OCI-LY1 (cell line): Measurements from ENCODE around the gene ESYT2.

Source experiments
- H2AFZ ChIP-seq: fragments of 200-600 bp; sonication (generic), shearing (Covaris generic); 2 replicates; pipeline ENCODE4 v1.6.0; 2014; ENCODE audit warnings: antibody characterized with exemption, mild to moderate bottlenecking, low read length
- H3F3A ChIP-seq: fragments of 200-600 bp; sonication (generic), shearing (Covaris generic); 2 replicates; pipeline ENCODE4 v1.6.0; 2014; ENCODE audit warnings: mild to moderate bottlenecking, antibody characterized with exemption, low read length, moderate library complexity; ENCODE audit not compliant: insufficient read depth
- H3K27ac ChIP-seq: fragments of 200-600 bp; sonication (generic); 2 replicates; pipeline ENCODE4 v1.5.1; 2014; ENCODE audit warnings: low read length, mixed run types, mild to moderate bottlenecking, low read depth; ENCODE audit not compliant: poor library complexity, severe bottlenecking
- H3K27me3 ChIP-seq: fragments of 200-600 bp; sonication (generic); 2 replicates; pipeline ENCODE4 v1.6.0; 2014; ENCODE audit warnings: antibody characterized with exemption, mild to moderate bottlenecking, low read length, moderate library complexity; ENCODE audit not compliant: insufficient read depth
- H3K36me3 ChIP-seq: fragments of 200-600 bp; sonication (generic); 2 replicates; pipeline ENCODE4 v1.6.1; 2014; ENCODE audit warnings: mild to moderate bottlenecking, antibody characterized with exemption, low read length, moderate library complexity, mixed read lengths; ENCODE audit not compliant: insufficient read depth
- H3K4me1 ChIP-seq: fragments of 200-600 bp; sonication (generic); 2 replicates; pipeline ENCODE4 v1.5.1; 2014; ENCODE audit warnings: mild to moderate bottlenecking, low read length, moderate library complexity; ENCODE audit not compliant: insufficient read depth, severe bottlenecking
- H3K4me2 ChIP-seq: fragments of 200-600 bp; sonication (generic), shearing (Covaris generic); 2 replicates; pipeline ENCODE4 v1.6.1; 2014; ENCODE audit warnings: low read length
- H3K4me3 ChIP-seq: fragments of 200-600 bp; sonication (generic); 2 replicates; pipeline ENCODE4 v1.5.1; 2014; ENCODE audit warnings: low read length, low read depth, mild to moderate bottlenecking, mixed read lengths; ENCODE audit not compliant: poor library complexity, severe bottlenecking
- H3K79me2 ChIP-seq: fragments of 200-600 bp; shearing (Covaris generic); 2 replicates; pipeline ENCODE4 v1.6.1; 2016; ENCODE audit warnings: mixed run types, low read length, mixed read lengths; ENCODE audit not compliant: insufficient read depth
- H3K9ac ChIP-seq: fragments of 200-600 bp; sonication (generic), shearing (Covaris generic); 2 replicates; pipeline ENCODE4 v1.6.1; 2014; ENCODE audit warnings: mild to moderate bottlenecking, low read length, mixed read lengths
- H3K9me2 ChIP-seq: fragments of 200-600 bp; sonication (generic), shearing (Covaris generic); 2 replicates; pipeline ENCODE4 v1.6.1; 2014; ENCODE audit warnings: low read depth, mild to moderate bottlenecking, low read length, mixed read lengths
- H3K9me3 ChIP-seq: fragments of 200-600 bp; shearing (Covaris generic); 2 replicates; pipeline ENCODE4 v1.6.1; 2014; ENCODE audit warnings: low read length, mixed read lengths
- H4K20me1 ChIP-seq: fragments of 200-600 bp; sonication (generic), shearing (Covaris generic); 2 replicates; pipeline ENCODE4 v1.6.0; 2016; ENCODE audit warnings: mild to moderate bottlenecking, low read length; ENCODE audit not compliant: insufficient read depth
- EZH2 ChIP-seq: fragments of 200-600 bp; sonication (generic), shearing (Covaris generic); IDR thresholded peaks from 2 replicates; pipeline ENCODE4 v1.8.0; 2017; ENCODE audit warnings: borderline replicate concordance, mixed run types, mild to moderate bottlenecking, antibody characterized with exemption, low read length, moderate library complexity, mixed read lengths
- TF ChIP-seq, protein P1 (sequence below): fragments of 200-600 bp; sonication (generic), shearing (Covaris generic); IDR thresholded peaks from 2 replicates; pipeline ENCODE4 v1.5.1; 2017; ENCODE audit warnings: mild to moderate bottlenecking, antibody characterized with exemption, low read length, moderate library complexity, mixed read lengths

Gene ESYT2

GRCh38 chr7:158771213-158771834, 58.0 kb downstream of the ESYT2 start:
- Histone ChIP-seq H3K27me3 (no peaks in the 10 kb centered on the region), H2AFZ (no peak overlapping the region), H3K9me3 (no peaks in the 10 kb centered on the region), H3K4me1 (no peaks in the 10 kb centered on the region), H3K36me3 (peaks cover 4% of the 10 kb centered on the region; the same call in 1 of the 2 replicates), H3K9ac (no peak overlapping the region), H3K4me3 (no peak overlapping the region), H3K9me2 (no peaks in the 10 kb centered on the region), H3F3A (no peaks in the 10 kb centered on the region), H3K4me2 (no peak overlapping the region), H3K27ac (no peak overlapping the region), H4K20me1 (no peaks in the 10 kb centered on the region), H3K79me2 (no peaks in the 10 kb centered on the region)
- TF ChIP-seq, protein P1, sequence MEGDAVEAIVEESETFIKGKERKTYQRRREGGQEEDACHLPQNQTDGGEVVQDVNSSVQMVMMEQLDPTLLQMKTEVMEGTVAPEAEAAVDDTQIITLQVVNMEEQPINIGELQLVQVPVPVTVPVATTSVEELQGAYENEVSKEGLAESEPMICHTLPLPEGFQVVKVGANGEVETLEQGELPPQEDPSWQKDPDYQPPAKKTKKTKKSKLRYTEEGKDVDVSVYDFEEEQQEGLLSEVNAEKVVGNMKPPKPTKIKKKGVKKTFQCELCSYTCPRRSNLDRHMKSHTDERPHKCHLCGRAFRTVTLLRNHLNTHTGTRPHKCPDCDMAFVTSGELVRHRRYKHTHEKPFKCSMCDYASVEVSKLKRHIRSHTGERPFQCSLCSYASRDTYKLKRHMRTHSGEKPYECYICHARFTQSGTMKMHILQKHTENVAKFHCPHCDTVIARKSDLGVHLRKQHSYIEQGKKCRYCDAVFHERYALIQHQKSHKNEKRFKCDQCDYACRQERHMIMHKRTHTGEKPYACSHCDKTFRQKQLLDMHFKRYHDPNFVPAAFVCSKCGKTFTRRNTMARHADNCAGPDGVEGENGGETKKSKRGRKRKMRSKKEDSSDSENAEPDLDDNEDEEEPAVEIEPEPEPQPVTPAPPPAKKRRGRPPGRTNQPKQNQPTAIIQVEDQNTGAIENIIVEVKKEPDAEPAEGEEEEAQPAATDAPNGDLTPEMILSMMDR: no peak
- TF ChIP-seq EZH2: no peak

- TF ChIP-seq EZH2: no peak
- TF ChIP-seq, protein P1: no peak
- H3K36me3 ChIP-seq: peaks cover 14% of the 10 kb centered on the region; the same call in 1 of the 2 replicates
These were observed 61.6 kb downstream of the ESYT2 start for GRCh38 chr7:158767707-158768106.

DNA sequence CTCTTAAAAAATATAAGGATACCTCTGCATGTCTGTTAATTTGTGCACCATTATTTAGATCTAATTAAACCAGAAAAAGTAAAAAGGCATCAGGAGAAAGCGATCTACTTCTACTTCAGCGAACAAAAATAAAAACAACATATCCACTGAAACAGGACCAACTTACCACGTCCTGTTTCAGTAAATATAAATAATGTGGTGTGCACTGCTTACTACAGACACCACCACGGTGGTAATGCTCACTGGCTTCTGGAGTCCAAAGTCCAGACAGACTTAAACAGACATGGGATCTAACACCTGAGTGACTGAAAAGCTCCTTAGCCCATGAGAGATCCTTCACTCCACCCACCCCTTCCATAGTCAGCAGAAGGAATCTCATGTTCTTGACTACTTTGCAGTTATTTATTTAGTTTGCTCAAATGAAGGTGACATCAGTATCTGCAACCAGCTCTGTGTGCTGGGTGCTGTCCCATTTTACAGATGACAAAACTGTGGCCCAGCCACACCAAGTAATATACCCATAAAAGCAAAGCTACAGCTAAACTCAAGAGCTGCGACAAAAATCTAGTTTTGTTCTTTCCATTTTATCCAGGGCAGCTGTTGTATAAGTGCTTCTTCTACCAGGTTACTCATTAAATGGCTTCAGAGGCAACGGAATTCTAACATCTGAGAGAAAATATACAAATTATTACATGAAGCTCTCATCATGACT, 62.6 kb downstream of the ESYT2 start:
- H2AFZ ChIP-seq: no peak overlapping the region
- no peak overlapping the region for H3K4me3 ChIP-seq
- H3K27ac ChIP-seq: no peak overlapping the region
- peaks cover 14% of the 10 kb centered on the region; the same call in 1 of the 2 replicates for H3K36me3 ChIP-seq
- TF ChIP-seq, protein P1: no peak
- TF ChIP-seq EZH2: no peak
- no peaks in the 10 kb centered on the region for H3F3A ChIP-seq
- H3K4me2 ChIP-seq: no peak overlapping the region
- H3K4me1 ChIP-seq: no peaks in the 10 kb centered on the region
- H4K20me1 ChIP-seq: no peaks in the 10 kb centered on the region
- H3K79me2 ChIP-seq: no peaks in the 10 kb centered on the region
- H3K9me2 ChIP-seq: no peaks in the 10 kb centered on the region
- no peaks in the 10 kb centered on the region for H3K27me3 ChIP-seq
- H3K9me3 ChIP-seq: no peaks in the 10 kb centered on the region
- H3K9ac ChIP-seq: no peak overlapping the region

More at GRCh38 chr7:158767707-158768106, 61.6 kb downstream of the ESYT2 start:
- no peaks in the 10 kb centered on the region for H4K20me1 ChIP-seq
- no peaks in the 10 kb centered on the region for H3K79me2 ChIP-seq
- no peak overlapping the region for H3K4me2 ChIP-seq
- no peak overlapping the region for H3K9ac ChIP-seq
- H2AFZ ChIP-seq: no peak overlapping the region
- H3K9me2 ChIP-seq: no peaks in the 10 kb centered on the region
- H3K4me1 ChIP-seq: no peaks in the 10 kb centered on the region
- no peaks in the 10 kb centered on the region for H3K27me3 ChIP-seq
- no peak overlapping the region for H3K4me3 ChIP-seq
- no peaks in the 10 kb centered on the region for H3K9me3 ChIP-seq
- no peak overlapping the region for H3K27ac ChIP-seq
- H3F3A ChIP-seq: no peaks in the 10 kb centered on the region
